Stomach (tissue), 9 donors: ENCODE measurements around the gene LTB4R2. TPM values are rescaled to one million over a fixed set of nuclear protein-coding genes. Genes with fewer than 3 reads are reported as not detected.
"Not testable (repeated sequence)": the region's sequence is repeated elsewhere in the genome, so short reads cannot be mapped to it uniquely, and the experiment has no call there.

Experiments used
- DNase-seq, 2 donors: peaks; one replicate each; pipeline versions ENCODE4 v3.0.0 to v3.0.0-alpha.2; 2013 to 2019
- H3K27ac ChIP-seq, 5 donors: fragments of 200-600 bp in 4 of 5; sonication (generic) in 4 of 5; one replicate each; pipeline ENCODE4 v1.5.1; 2013 to 2019; ENCODE audit warnings: mild to moderate bottlenecking in 1 of 5, moderate library complexity in 1 of 5
- H3K27me3 ChIP-seq, 3 donors: fragments of 200-600 bp; sonication (generic); one replicate each; pipeline ENCODE4 v1.5.1; 2017 to 2019; ENCODE audit warnings: mixed run types in 1 of 3
- H3K36me3 ChIP-seq, 4 donors: fragments of 200-600 bp; sonication (generic); 1 replicate in 3 of 4; 2 replicates in 1 of 4; pipeline ENCODE4 v1.5.1; 2016 to 2019
- H3K4me1 ChIP-seq, 4 donors: fragments of 200-600 bp; sonication (generic); one replicate each; pipeline ENCODE4 v1.5.1; 2016 to 2019
- H3K4me3 ChIP-seq, 4 donors: fragments of 200-600 bp; sonication (generic) in 3 of 4; one replicate each; pipeline ENCODE4 v1.5.1; 2016 to 2019; ENCODE audit warnings: mild to moderate bottlenecking in 1 of 4
- H3K9me3 ChIP-seq, 4 donors: fragments of 200-600 bp; sonication (generic); one replicate each; pipeline ENCODE4 v1.5.1; 2016 to 2019
- EP300 ChIP-seq: sonication (generic); formaldehyde crosslinking; IDR thresholded peaks from one replicate; pipeline ENCODE4 v1.6.1; 2017; ENCODE audit warnings: antibody characterized with exemption
- POLR2A ChIP-seq, 4 donors: fragments of 450-650 bp; IDR thresholded peaks; one replicate each; pipeline ENCODE4 v1.6.1; 2016; ENCODE audit warnings: antibody characterized with exemption in 4 of 4, control low read depth in 2 of 4, mild to moderate bottlenecking in 1 of 4, moderate library complexity in 1 of 4
- POLR2AphosphoS5 ChIP-seq, 3 donors: sonication (generic); formaldehyde crosslinking; IDR thresholded peaks; one replicate each; pipeline ENCODE4 v1.6.1; 2016; ENCODE audit warnings: antibody characterized with exemption in 3 of 3
- WGBS, 5 donors: extraction: QIAGEN DNeasy Blood & Tissue Kit in 3 of 5; methylation state at CpG; one replicate each; pipeline versions ENCODE4 v1.1.5 to v1.1.7; 2013 to 2018; 5-methylcytosine and 5-hydroxymethylcytosine counted together
- intact Hi-C: fragments of 100-400 bp; cut with DNase I; formaldehyde crosslinking; loops from one replicate; pipeline ENCODE4 v1.15.1; 2023; ENCODE audit warnings: low total_unique reads
- polyA plus RNA-seq, 3 donors: library from polyadenylated mRNA; stranded (reverse); fragments of 200-250 nt; gene quantifications; one replicate each; pipeline ENCODE4 v1.2.3, GENCODE V29; 2013
- total RNA-seq, 5 donors: library from RNA; depleted of rRNA; stranded (reverse); fragments of >200 nt; gene quantifications; one replicate each; pipeline versions ENCODE4 v1.1.0 to v1.2.3, GENCODE V29; 2014 to 2016
- TF ChIP-seq, protein P1 (sequence below), 7 experiments: fragments of 450-650 bp in 4 of 7; fragments of 200-600 bp in 3 of 7; sonication (generic) in 3 of 7; IDR thresholded peaks; one replicate each; pipeline ENCODE4 v1.5.1; 2016 to 2019; ENCODE audit warnings: antibody characterized with exemption in 7 of 7, control low read depth in 2 of 7, mild to moderate bottlenecking in 1 of 7
- donor health status: healthy with polysubstance abuse.
- donor health status: Bipolar disorder and iron deficiency.
- donor health status: healthy.

The LTB4R2 gene
- total and polyA plus RNA-seq, 8 donors = 0.25 to 71.5 (median 11.0) TPM; not detected in 2

DNA sequence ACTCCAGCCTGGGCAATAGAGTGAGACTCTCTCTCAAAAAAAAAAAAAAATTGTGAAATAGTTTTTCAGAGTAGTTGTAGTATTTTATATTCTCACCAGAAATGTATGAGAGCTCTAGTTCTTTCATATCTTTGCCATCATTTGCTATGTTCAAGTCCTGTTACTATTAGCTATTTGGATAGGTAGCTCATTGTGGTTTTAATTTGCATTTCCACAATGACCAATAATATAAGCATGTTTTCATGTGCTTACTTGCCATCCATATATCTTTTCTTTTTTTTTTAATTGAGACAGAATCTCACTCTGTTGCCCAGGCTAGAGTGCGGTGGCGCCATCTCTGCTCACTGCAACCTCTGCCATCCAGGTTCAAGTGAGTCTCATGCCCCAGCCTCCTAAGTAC, 38.2 kb downstream of the LTB4R2 start:
- Histone ChIP-seq H3K9me3 (no peaks in the 10 kb centered on the region), H3K4me3 (no peak overlapping the region), H3K4me1 (peaks cover 0 to 10% (median 4%) of the 10 kb centered on the region in 4 donors), H3K36me3 (no peaks in the 10 kb centered on the region), H3K27ac (no peak overlapping the region), H3K27me3 (peaks cover 0 to 6% (median 0%) of the 10 kb centered on the region in 3 donors)
- intact Hi-C loops = no loop called here
- WGBS, 5 donors = 93 to 100% (median 95%) methylated on average over 2 of the region's 2 CpGs
- no peak for TF ChIP-seq POLR2AphosphoS5 (IDR thresholded peaks at IDR 0.05)
- no peak for TF ChIP-seq EP300
- TF ChIP-seq, protein P1, sequence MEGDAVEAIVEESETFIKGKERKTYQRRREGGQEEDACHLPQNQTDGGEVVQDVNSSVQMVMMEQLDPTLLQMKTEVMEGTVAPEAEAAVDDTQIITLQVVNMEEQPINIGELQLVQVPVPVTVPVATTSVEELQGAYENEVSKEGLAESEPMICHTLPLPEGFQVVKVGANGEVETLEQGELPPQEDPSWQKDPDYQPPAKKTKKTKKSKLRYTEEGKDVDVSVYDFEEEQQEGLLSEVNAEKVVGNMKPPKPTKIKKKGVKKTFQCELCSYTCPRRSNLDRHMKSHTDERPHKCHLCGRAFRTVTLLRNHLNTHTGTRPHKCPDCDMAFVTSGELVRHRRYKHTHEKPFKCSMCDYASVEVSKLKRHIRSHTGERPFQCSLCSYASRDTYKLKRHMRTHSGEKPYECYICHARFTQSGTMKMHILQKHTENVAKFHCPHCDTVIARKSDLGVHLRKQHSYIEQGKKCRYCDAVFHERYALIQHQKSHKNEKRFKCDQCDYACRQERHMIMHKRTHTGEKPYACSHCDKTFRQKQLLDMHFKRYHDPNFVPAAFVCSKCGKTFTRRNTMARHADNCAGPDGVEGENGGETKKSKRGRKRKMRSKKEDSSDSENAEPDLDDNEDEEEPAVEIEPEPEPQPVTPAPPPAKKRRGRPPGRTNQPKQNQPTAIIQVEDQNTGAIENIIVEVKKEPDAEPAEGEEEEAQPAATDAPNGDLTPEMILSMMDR (IDR thresholded peaks at IDR 0.05) = no peak
- no peak for TF ChIP-seq POLR2A (IDR thresholded peaks at IDR 0.05)
- DNase-seq = no peak

DNA sequence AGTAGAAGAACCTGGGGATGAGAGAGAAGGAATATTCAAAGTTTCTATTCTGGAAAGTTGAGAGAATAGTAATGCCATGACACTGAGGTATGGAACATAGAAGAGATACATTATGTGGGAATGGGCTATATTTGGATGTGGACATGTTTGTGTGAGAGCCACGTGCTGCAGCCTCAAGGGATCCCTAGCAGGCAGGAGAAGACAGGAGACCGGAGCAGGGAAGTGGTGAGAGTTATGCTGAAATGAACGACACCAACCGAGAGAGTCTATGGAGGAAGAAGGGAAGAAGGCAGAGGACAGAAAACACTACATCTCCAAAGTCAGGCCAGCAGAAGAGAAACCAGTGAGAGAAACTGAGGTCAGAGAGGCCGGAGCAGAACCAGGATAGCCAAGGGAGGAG, 39.8 kb downstream of the LTB4R2 start:
- Histone ChIP-seq H3K27me3 (peaks cover 0 to 8% (median 0%) of the 10 kb centered on the region in 3 donors), H3K27ac (no peak overlapping the region), H3K4me1 (peaks cover 0 to 22% (median 11%) of the 10 kb centered on the region in 4 donors), H3K4me3 (no peak overlapping the region), H3K36me3 (no peaks in the 10 kb centered on the region), H3K9me3 (no peaks in the 10 kb centered on the region)
- no peak for DNase-seq
- TF ChIP-seq POLR2AphosphoS5 (IDR thresholded peaks at IDR 0.05) = no peak
- TF ChIP-seq EP300 = no peak
- TF ChIP-seq, protein P1 (IDR thresholded peaks at IDR 0.05) = no peak
- TF ChIP-seq POLR2A (IDR thresholded peaks at IDR 0.05) = no peak
- intact Hi-C loops = no loop called here
- WGBS, 5 donors = 72 to 84% (median 80%) methylated on average over 5 of the region's 5 CpGs

DNA sequence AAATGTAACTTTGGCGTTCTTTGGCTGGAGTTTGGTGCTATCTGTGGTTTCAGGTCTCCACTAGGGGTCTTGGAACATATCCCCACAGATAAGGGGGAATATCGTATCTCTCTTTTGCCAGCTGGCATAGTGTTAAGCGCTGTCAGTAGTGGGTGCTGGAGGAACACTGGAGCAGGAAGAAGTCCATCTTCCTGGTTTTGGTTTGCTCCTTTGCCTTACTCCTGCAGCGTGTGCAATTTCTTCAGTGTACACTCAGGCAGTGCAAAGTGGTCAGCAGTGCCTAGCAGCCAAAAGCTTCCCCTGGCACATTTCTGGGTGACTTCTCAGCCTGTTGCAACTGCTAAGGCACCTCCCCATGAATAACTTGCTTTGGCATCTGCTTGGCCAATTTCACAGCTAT, 41.6 kb downstream of the LTB4R2 start:
- Histone ChIP-seq H3K9me3 (no peaks in the 10 kb centered on the region), H3K27ac (no peak overlapping the region), H3K27me3 (peaks cover 0 to 8% (median 0%) of the 10 kb centered on the region in 3 donors), H3K4me3 (no peak overlapping the region), H3K4me1 (peaks cover 0 to 22% (median 11%) of the 10 kb centered on the region in 4 donors), H3K36me3 (no peaks in the 10 kb centered on the region)
- TF ChIP-seq POLR2A (IDR thresholded peaks at IDR 0.05) (no peak), POLR2AphosphoS5 (IDR thresholded peaks at IDR 0.05) (peak in 1 of 3 donors; percentile 43)
- 14 to 26% (median 16%) methylated on average over 4 of the region's 4 CpGs for WGBS, 5 donors
- peak in 1 of 2 donors; percentile 60 for DNase-seq
- intact Hi-C loops = no loop called here

DNA sequence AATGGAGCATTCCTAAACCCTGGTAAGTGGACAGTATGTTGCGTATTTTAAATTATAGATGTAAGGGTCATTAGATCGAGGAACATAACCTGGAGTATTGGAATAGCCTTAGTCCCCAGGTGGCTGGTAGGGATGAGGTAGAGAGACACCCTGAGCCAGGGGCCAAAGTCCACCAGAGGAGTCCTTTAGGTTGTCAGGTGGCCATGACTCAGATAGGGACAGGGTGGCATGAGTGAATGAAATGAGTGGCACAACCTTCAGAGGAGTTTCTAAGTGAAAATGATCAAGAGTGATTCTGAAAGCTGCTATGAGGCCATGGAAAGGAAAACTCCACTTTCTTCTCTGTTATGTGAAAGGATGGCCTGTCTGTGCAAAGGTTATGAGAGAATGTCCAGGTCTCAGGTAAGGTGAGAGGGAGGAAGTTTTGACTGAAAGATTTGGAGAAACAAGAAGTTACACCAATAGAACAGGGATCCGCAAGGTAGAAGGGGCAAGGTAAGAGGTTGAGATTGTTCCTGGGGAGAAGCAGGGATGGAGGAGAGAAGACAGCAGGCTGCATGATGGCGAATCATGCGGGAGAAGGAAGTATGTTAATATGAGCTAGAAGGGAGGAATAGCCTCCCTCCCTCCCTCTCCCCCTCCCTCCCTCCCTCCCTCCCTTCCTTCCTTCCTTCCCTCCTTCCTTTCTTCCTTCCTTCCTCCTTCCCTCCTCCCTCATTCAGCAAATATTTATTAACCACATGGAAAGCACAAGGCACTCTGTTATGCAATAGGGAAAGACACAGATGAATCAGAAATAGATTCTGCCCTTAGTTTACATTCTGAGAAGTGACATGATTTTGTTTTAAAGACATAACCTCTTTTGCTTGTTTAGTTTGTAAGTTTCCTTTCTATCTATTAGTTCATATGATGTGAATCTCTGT, 43.9 kb downstream of the LTB4R2 start:
- intact Hi-C loops = no loop called here
- Histone ChIP-seq H3K27me3 (peaks cover 0 to 11% (median 0%) of the 10 kb centered on the region in 3 donors), H3K4me3 (no peak overlapping the region), H3K36me3 (no peaks in the 10 kb centered on the region), H3K9me3 (no peaks in the 10 kb centered on the region), H3K4me1 (peaks cover 0 to 22% (median 11%) of the 10 kb centered on the region in 4 donors), H3K27ac (peak overlapping the region; percentile 30 to 71 (median 42))
- no peak for DNase-seq
- peak in 1 of 3 donors; percentile 18 for TF ChIP-seq POLR2AphosphoS5 (IDR thresholded peaks at IDR 0.05)
- TF ChIP-seq EP300 = no peak
- TF ChIP-seq, protein P1 (IDR thresholded peaks at IDR 0.05) = no peak
- no peak for TF ChIP-seq POLR2A (IDR thresholded peaks at IDR 0.05)
- 54 to 80% (median 75%) methylated on average over 5 of the region's 5 CpGs for WGBS, 5 donors

DNA sequence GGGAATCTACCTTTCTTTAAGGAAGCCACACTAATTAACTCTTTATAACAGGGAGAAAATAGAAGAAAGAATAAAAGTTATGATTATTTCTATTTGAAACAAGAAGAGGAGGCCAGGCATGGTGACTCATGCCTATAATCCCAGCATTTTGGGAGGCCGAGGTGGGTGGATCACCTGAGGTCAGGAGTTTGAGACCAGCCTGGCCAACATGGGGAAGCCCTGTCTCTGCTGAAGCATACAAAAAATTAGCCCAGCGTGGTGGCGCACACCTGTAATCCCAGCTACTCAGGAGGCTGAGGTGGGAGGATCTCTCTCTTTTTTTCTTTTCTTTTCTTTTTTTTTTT, 44.5 kb downstream of the LTB4R2 start:
- DNase-seq, intact Hi-C loops: not testable (repeated sequence)
- WGBS, 5 donors = 73 to 83% (median 76%) methylated on average over 3 of the region's 3 CpGs

More for the DNA sequence above, 44.5 kb downstream of the LTB4R2 start:
- H3K4me3 ChIP-seq, H3K36me3 ChIP-seq, H3K9me3 ChIP-seq: not testable (repeated sequence)
- Histone ChIP-seq H3K4me1 (peaks cover 0 to 22% (median 11%) of the 10 kb centered on the region in 4 donors), H3K27ac (peak overlapping the region in 4 of 5 donors; percentile 30 to 71 (median 50)), H3K27me3 (peaks cover 0 to 11% (median 0%) of the 10 kb centered on the region in 3 donors)
